GM12878 (cell line): Measurements from ENCODE around the gene SNX3. TPM values are rescaled to one million over a fixed set of nuclear protein-coding genes. Genes with fewer than 3 reads are reported as not detected.

Source experiments
- ATAC-seq: fragments of 200-7000 bp; cut with Tn5 transposase; 3 replicates; pipeline ENCODE4 v1.9.1; 2020; ENCODE audit warnings: mild to moderate bottlenecking, moderate library complexity
- BruUV-seq: library from RNA; stranded (reverse); fragments of 400-500 nt; replicated peaks from 2 replicates; lab custom pipeline; 2021; lab: Mats Ljungman, UMichigan
- CTCF ChIA-PET: fragments of 300-600 bp; sonication (Branson Sonifier 250); formaldehyde crosslinking; extraction: SDS; loops from one replicate; lab custom pipeline; 2021; ENCODE audit warnings: inconsistent platforms; lab: Yijun Ruan, JAX
- POLR2A ChIA-PET: fragments of 350-600 bp; formaldehyde crosslinking; extraction: SDS; loops from one replicate; lab custom pipeline; 2021; ENCODE audit warnings: inconsistent platforms; lab: Charles Lee
- RAD21 ChIA-PET: fragments of 300-600 bp; sonication (Branson Sonifier 250); formaldehyde crosslinking; loops from one replicate; lab custom pipeline; 2023; ENCODE audit warnings: antibody characterized with exemption; ENCODE audit not compliant: unreplicated experiment; lab: Charles Lee
- SMC1A ChIA-PET: fragments of 300-600 bp; sonication (Branson Sonifier 250); formaldehyde crosslinking; loops from one replicate; lab custom pipeline; 2023; ENCODE audit not compliant: unreplicated experiment, uncharacterized antibody; lab: Charles Lee
- DNase-seq: peaks from one replicate; pipeline ENCODE4 v3.0.0-alpha.2; 2011; ENCODE audit warnings: low read depth, low spot score
- FAIRE-seq: peaks from 3 replicates; lab custom pipeline; 2011; peaks lifted over from hg19 to GRCh38; lab: Jason Lieb, UNC
- H2AFZ ChIP-seq: 2 replicates; pipeline ENCODE4 v1.6.0; 2011; ENCODE audit warnings: low read depth, low read length, control low read depth; ENCODE audit not compliant: control insufficient read depth
- H3K27ac ChIP-seq: 2 replicates; pipeline ENCODE4 v1.5.1; 2011; ENCODE audit warnings: control low read depth; ENCODE audit not compliant: control insufficient read depth, insufficient read depth
- H3K27me3 ChIP-seq, 2 experiments: replicated peaks in 1 of 2; 2 replicates each; pipeline versions ENCODE4 v1.6.0 to v1.6.1; 2011; ENCODE audit warnings: low read length in 1 of 2; ENCODE audit not compliant: control insufficient read depth in 2 of 2, insufficient read depth in 2 of 2
- H3K36me3 ChIP-seq, 2 experiments: 2 replicates each; pipeline ENCODE4 v1.5.1; 2011; ENCODE audit warnings: low read length in 1 of 2; ENCODE audit not compliant: control insufficient read depth in 2 of 2, insufficient read depth in 2 of 2
- H3K4me1 ChIP-seq: 2 replicates; pipeline ENCODE4 v1.6.1; 2011; ENCODE audit warnings: mild to moderate bottlenecking, low read length, moderate library complexity, mixed read lengths; ENCODE audit not compliant: control insufficient read depth, insufficient read depth
- H3K4me2 ChIP-seq: 2 replicates; pipeline ENCODE4 v1.6.0; 2011; ENCODE audit warnings: control low read depth; ENCODE audit not compliant: control insufficient read depth, insufficient read depth
- H3K4me3 ChIP-seq: fragments of 200-600 bp; sonication (generic); 2 replicates; pipeline ENCODE4 v1.5.1; 2016
- H3K79me2 ChIP-seq: 2 replicates; pipeline ENCODE4 v1.6.0; 2011; ENCODE audit warnings: low read length; ENCODE audit not compliant: control insufficient read depth, insufficient read depth
- H3K9ac ChIP-seq: 2 replicates; pipeline ENCODE4 v1.8.0; 2011; ENCODE audit warnings: low read length, control low read depth, mixed read lengths; ENCODE audit not compliant: control insufficient read depth, insufficient read depth
- H3K9me3 ChIP-seq: replicated peaks from 3 replicates; pipeline ENCODE4 v1.5.1; 2011; ENCODE audit warnings: mild to moderate bottlenecking, low read length; ENCODE audit not compliant: control insufficient read depth, insufficient read depth
- H4K20me1 ChIP-seq: 2 replicates; pipeline ENCODE4 v1.6.0; 2011; ENCODE audit not compliant: control insufficient read depth, insufficient read depth
- BCLAF1 ChIP-seq: fragments of 450-650 bp; IDR thresholded peaks from 2 replicates; pipeline ENCODE4 v1.6.1; 2017; ENCODE audit warnings: antibody characterized with exemption, mild to moderate bottlenecking, moderate library complexity
- CBX5 ChIP-seq: sonication (generic); IDR thresholded peaks from 2 replicates; pipeline ENCODE4 v1.6.1; 2016; ENCODE audit warnings: low read depth, moderate library complexity, mild to moderate bottlenecking, inconsistent platforms
- CEBPB ChIP-seq, 2 experiments: fragments of 150-350 bp in 1 of 2; IDR thresholded peaks; 2 replicates each; pipeline ENCODE4 v1.6.1; 2012 to 2014; ENCODE audit warnings: low read depth in 2 of 2, low read length in 2 of 2, borderline replicate concordance in 1 of 2, inconsistent platforms in 1 of 2
- CHD2 ChIP-seq: IDR thresholded peaks from 2 replicates; pipeline ENCODE4 v1.6.1; 2011; ENCODE audit warnings: low read depth, low read length, improper control_type of control experiment, borderline replicate concordance
- CREM ChIP-seq: IDR thresholded peaks from 2 replicates; pipeline ENCODE4 v1.6.1; 2014; ENCODE audit warnings: antibody characterized with exemption, low read depth
- IKZF1 ChIP-seq: fragments of 450-650 bp; conservative IDR thresholded peaks from 2 replicates; pipeline ENCODE4 v1.6.1; 2017; ENCODE audit warnings: antibody characterized with exemption, mild to moderate bottlenecking
- KDM1A ChIP-seq: fragments of 200-600 bp; sonication (generic); IDR thresholded peaks from 2 replicates; pipeline ENCODE4 v1.6.1; 2016; ENCODE audit warnings: borderline replicate concordance
- NKRF ChIP-seq: fragments of 450-650 bp; conservative IDR thresholded peaks from 2 replicates; pipeline ENCODE4 v1.6.1; 2017; ENCODE audit warnings: mild to moderate bottlenecking, moderate library complexity
- NR2C2 ChIP-seq: IDR thresholded peaks from 2 replicates; pipeline ENCODE4 v1.6.1; 2011; ENCODE audit warnings: borderline replicate concordance, low read depth; ENCODE audit not compliant: control insufficient read depth, insufficient read length
- PAX8 ChIP-seq: fragments of 450-650 bp; IDR thresholded peaks from 2 replicates; pipeline ENCODE4 v1.6.1; 2017; ENCODE audit warnings: mild to moderate bottlenecking, moderate library complexity
- PKNOX1 ChIP-seq: fragments of 450-650 bp; IDR thresholded peaks from 2 replicates; pipeline ENCODE4 v1.6.1; 2016; ENCODE audit warnings: mild to moderate bottlenecking
- POLR2A ChIP-seq: IDR thresholded peaks from 2 replicates; pipeline ENCODE4 v1.6.1; 2011; ENCODE audit warnings: low read depth, mild to moderate bottlenecking, low read length
- STAT3 ChIP-seq: IDR thresholded peaks from 2 replicates; pipeline ENCODE4 v1.6.1; 2011; ENCODE audit warnings: low read depth, low read length, improper control_type of control experiment
- TAF1 ChIP-seq: IDR thresholded peaks from 2 replicates; pipeline ENCODE4 v1.6.1; 2011; ENCODE audit warnings: mild to moderate bottlenecking, low read depth, low read length, borderline replicate concordance
- TBL1XR1 ChIP-seq: IDR thresholded peaks from 2 replicates; pipeline ENCODE4 v1.6.1; 2012; ENCODE audit warnings: low read depth, low read length, improper control_type of control experiment
- TCF12 ChIP-seq: IDR thresholded peaks from 2 replicates; pipeline ENCODE4 v1.6.1; 2011; ENCODE audit warnings: low read depth, mild to moderate bottlenecking, low read length
- WGBS: methylation state at CpG from one replicate; pipeline ENCODE4 v1.1.6; 2016; ENCODE audit warnings: low lambda C conversion rate; ENCODE audit not compliant: insufficient replicate concordance, insufficient coverage; ENCODE audit errors: missing lambda C conversion rate; 5-methylcytosine and 5-hydroxymethylcytosine counted together
- in situ Hi-C: fragments of 300-500 bp; cut with MboI; formaldehyde crosslinking; loops from 9 replicates; pipeline ENCODE4 v1.14.3; 2018; ENCODE audit warnings: mixed read lengths
- intact Hi-C: fragments of 100-400 bp; cut with micrococcal nuclease; formaldehyde crosslinking; loops from one replicate; pipeline ENCODE4 v1.14.2; 2022; ENCODE audit not compliant: unreplicated experiment
- polyA plus RNA-seq, 11 experiments: library from polyadenylated mRNA; depleted of rRNA in 4 of 11; unstranded in 6 of 11; stranded (reverse) in 5 of 11; fragments of >200 nt; fragmentation: Nextera tagmentation in 4 of 11; fragmentation: Illumina TruSeq in 1 of 11; extraction: Ambion mirVana in 4 of 11; extraction: Trizol in 1 of 11; gene quantifications; 1 replicate in 1 of 11; 2 replicates in 10 of 11; pipeline versions ENCODE4 v1.2.1 to v1.2.3, GENCODE V29; 2011 to 2016; ENCODE audit warnings: inconsistent platforms in 2 of 11, missing spikeins in 2 of 11, low read depth in 1 of 11
- total RNA-seq, 4 experiments: library from RNA; depleted of rRNA in 3 of 4; stranded (reverse); fragments of >200 nt in 3 of 4; fragmentation: Illumina TruSeq in 1 of 4; extraction: Trizol in 1 of 4; gene quantifications; 2 replicates each; pipeline versions ENCODE4 v1.2.1 to v1.2.3, GENCODE V29; 2013 to 2021

The SNX3 gene
- total and polyA plus RNA-seq, 10 of the 15 experiments (the other 5 are each of a cell fraction or from before 2014, with no cell fraction given), result 43.7 to 297 (median 95.6) TPM

- Histone ChIP-seq H3K9ac (no peak overlapping the region), H3K4me1 (no peaks in the 10 kb centered on the region), H3K27ac (no peak overlapping the region), H3K79me2 (peaks cover 14% of the 10 kb centered on the region), H3K36me3 (no peaks in the 10 kb centered on the region; a peak in 1 of 4 replicates), H2AFZ (no peak overlapping the region), H3K27me3 (no peaks in the 10 kb centered on the region), H3K4me3 (no peak overlapping the region), H3K4me2 (no peak overlapping the region), H3K9me3 (no peaks in the 10 kb centered on the region), H4K20me1 (no peaks in the 10 kb centered on the region)
- in situ Hi-C loops (no loop called here), intact Hi-C loops (no loop called here)
- RAD21 ChIA-PET, result no interaction called here
- 83% methylated on average over 3 of the region's 4 CpGs for WGBS
- ATAC-seq (no peak), DNase-seq (no peak), FAIRE-seq (no peak)
- CTCF ChIA-PET, result interaction anchor here (0.7 to 0.8 kb wide), 2 partner anchors 41 to 603 kb away, joined by 3 to 5 read pairs; no protein-coding TSS in a partner anchor
- SMC1A ChIA-PET, result interaction anchor here (0.9 to 1.4 kb wide), 3 partner anchors 12 to 87 kb away, joined by 3 to 4 read pairs (median 3); no protein-coding TSS in a partner anchor
- BruUV-seq, result no TSS peak
- POLR2A ChIA-PET, result interaction anchor here (0.6 kb wide), 1 partner anchor 75 kb away, joined by 3 read pairs; no protein-coding TSS in a partner anchor
- TF ChIP-seq CBX5, result no peak
- no peak for TF ChIP-seq TCF12
- no peak for TF ChIP-seq TBL1XR1
- no peak for TF ChIP-seq NKRF
- no peak for TF ChIP-seq NR2C2
- TF ChIP-seq KDM1A, result no peak
- no peak for TF ChIP-seq IKZF1
- TF ChIP-seq STAT3, result no peak
- TF ChIP-seq BCLAF1, result no peak
- no peak for TF ChIP-seq CHD2
- TF ChIP-seq PAX8, result no peak
- TF ChIP-seq TAF1, result no peak
- TF ChIP-seq POLR2A, result no peak
- no peak for TF ChIP-seq CEBPB (IDR thresholded peaks at IDR 0.05; ENCODE audit: borderline replicate concordance in 1 of 2, low read depth in 2 of 2, low read length in 2 of 2)
- no peak for TF ChIP-seq PKNOX1
- TF ChIP-seq CREM, result no peak
Observed at GRCh38 chr6:108291091-108291490, 30.3 kb upstream of the SNX3 start.
